GM03348 (cell line): ENCODE results near the gene ZBTB43.
A peak's percentile ranks its signal among the peaks of the same experiment; 100 is the strongest.
"Not testable (repeated sequence)": the region's sequence is repeated elsewhere in the genome, so short reads cannot be mapped to it uniquely, and the experiment has no call there.

ENCODE experiments used
- DNase-seq: peaks from one replicate; pipeline ENCODE4 v3.0.0; 2012; ENCODE audit warnings: low spot score

The ZBTB43 gene

GRCh38 chr9:126791406-126792230 is 13.2 kb upstream of the ZBTB43 start:
- DNase-seq = peak; percentile 42

GRCh38 chr9:126793686-126794417 is 11.0 kb upstream of the ZBTB43 start:
- DNase-seq = no peak

GRCh38 chr9:126794441-126794840 is 10.4 kb upstream of the ZBTB43 start:
- no peak for DNase-seq

- DNase-seq = no peak
Observed at GRCh38 chr9:126796758-126797157, 8.1 kb upstream of the ZBTB43 start.

GRCh38 chr9:126797903-126798302 is 6.9 kb upstream of the ZBTB43 start:
- no peak for DNase-seq

- no peak for DNase-seq
Observed at GRCh38 chr9:126799034-126799433, 5.8 kb upstream of the ZBTB43 start.

GRCh38 chr9:126802318-126803059 is 2.4 kb upstream of the ZBTB43 start:
- no peak for DNase-seq

GRCh38 chr9:126804198-126804695 is 593 bp upstream of the ZBTB43 start:
- no peak for DNase-seq

- peak; percentile 63 for DNase-seq
Observed at GRCh38 chr9:126805554-126806262, 868 bp downstream of the ZBTB43 start.

- DNase-seq = peak; percentile 46
Observed at GRCh38 chr9:126806336-126806735, 1.5 kb downstream of the ZBTB43 start.

GRCh38 chr9:126809068-126809467 is 4.2 kb downstream of the ZBTB43 start:
- DNase-seq = no peak

GRCh38 chr9:126810221-126810620 is 5.4 kb downstream of the ZBTB43 start:
- not testable (repeated sequence) for DNase-seq

GRCh38 chr9:126813072-126813471 is 8.2 kb downstream of the ZBTB43 start:
- DNase-seq = no peak

GRCh38 chr9:126814091-126814490 is 9.3 kb downstream of the ZBTB43 start:
- DNase-seq = no peak

GRCh38 chr9:126817615-126818014 is 12.8 kb downstream of the ZBTB43 start:
- DNase-seq = not testable (repeated sequence)

- no peak for DNase-seq
Observed at GRCh38 chr9:126818482-126818881, 13.6 kb downstream of the ZBTB43 start.

- no peak for DNase-seq
Observed at GRCh38 chr9:126819482-126819881, 14.6 kb downstream of the ZBTB43 start.

GRCh38 chr9:126822278-126822677 is 17.4 kb downstream of the ZBTB43 start:
- DNase-seq = no peak

- DNase-seq = no peak
Observed at GRCh38 chr9:126822873-126823272, 18.0 kb downstream of the ZBTB43 start.

GRCh38 chr9:126824052-126824451 is 19.2 kb downstream of the ZBTB43 start:
- not testable (repeated sequence) for DNase-seq

GRCh38 chr9:126827227-126827626 is 22.4 kb downstream of the ZBTB43 start:
- DNase-seq = no peak

GRCh38 chr9:126829035-126829434 is 24.2 kb downstream of the ZBTB43 start:
- no peak for DNase-seq
